Osteocyte (in vitro differentiated cells): ENCODE data around the gene TSPEAR. TPM values are rescaled to one million over a fixed set of nuclear protein-coding genes. Genes with fewer than 3 reads are reported as not detected.
"Not testable (repeated sequence)": the region's sequence is repeated elsewhere in the genome, so short reads cannot be mapped to it uniquely, and the experiment has no call there.

ENCODE experiments used
- DNase-seq: peaks from one replicate; pipeline ENCODE4 v3.0.0; 2021; ENCODE audit warnings: mixed read lengths; ENCODE audit not compliant: unreplicated experiment; ENCODE audit errors: extremely low spot score
- H3K27ac Mint-ChIP-seq: one replicate; pipeline ENCODE4 v1.8.0; 2021; ENCODE audit warnings: mild to moderate bottlenecking, mixed read lengths; ENCODE audit not compliant: unreplicated experiment
- H3K27me3 Mint-ChIP-seq: one replicate; pipeline ENCODE4 v1.8.0; 2021; ENCODE audit warnings: mixed read lengths; ENCODE audit not compliant: unreplicated experiment
- H3K36me3 Mint-ChIP-seq: one replicate; pipeline ENCODE4 v1.8.0; 2021; ENCODE audit warnings: mixed read lengths; ENCODE audit not compliant: unreplicated experiment
- H3K4me1 Mint-ChIP-seq: one replicate; pipeline ENCODE4 v1.8.0; 2021; ENCODE audit warnings: mixed read lengths; ENCODE audit not compliant: unreplicated experiment
- H3K4me3 Mint-ChIP-seq: one replicate; pipeline ENCODE4 v1.8.0; 2021; ENCODE audit warnings: mild to moderate bottlenecking, moderate library complexity, mixed read lengths; ENCODE audit not compliant: unreplicated experiment
- H3K9me3 Mint-ChIP-seq: one replicate; pipeline ENCODE4 v1.8.0; 2021; ENCODE audit warnings: mixed read lengths; ENCODE audit not compliant: unreplicated experiment
- CTCF ChIP-seq: fragments of 200-600 bp; sonication (generic); IDR thresholded peaks from 2 replicates; pipeline ENCODE4 v1.5.0; 2021; ENCODE audit warnings: antibody characterized with exemption, mild to moderate bottlenecking, moderate library complexity
- total RNA-seq: library from RNA; stranded (reverse); gene quantifications from 2 replicates; pipeline ENCODE4 v1.2.1, GENCODE V29; 2021

TSPEAR gene
- total RNA-seq, 1 donor from 2014 or later, result not detected

GRCh38 chr21:44483288-44484237 lies 227.8 kb downstream of the TSPEAR start:
- Mint-ChIP-seq H3K36me3 (no peaks in the 10 kb centered on the region), H3K9me3 (no peaks in the 10 kb centered on the region), H3K27me3 (peaks cover 6% of the 10 kb centered on the region), H3K4me1 (no peaks in the 10 kb centered on the region), H3K27ac (no peak overlapping the region), H3K4me3 (no peak overlapping the region)
- TF ChIP-seq CTCF, result no peak
- DNase-seq, result no peak

GRCh38 chr21:44482581-44483287 lies 228.6 kb downstream of the TSPEAR start:
- no peak for TF ChIP-seq CTCF
- Mint-ChIP-seq H3K9me3 (no peaks in the 10 kb centered on the region), H3K4me1 (no peaks in the 10 kb centered on the region), H3K4me3 (no peak overlapping the region), H3K27me3 (peaks cover 6% of the 10 kb centered on the region), H3K36me3 (no peaks in the 10 kb centered on the region), H3K27ac (no peak overlapping the region)
- DNase-seq, result no peak

GRCh38 chr21:44480200-44481053 lies 230.9 kb downstream of the TSPEAR start:
- H3K4me1 Mint-ChIP-seq, result no peaks in the 10 kb centered on the region
- H3K27me3 Mint-ChIP-seq, result peaks cover 4% of the 10 kb centered on the region
- no peaks in the 10 kb centered on the region for H3K36me3 Mint-ChIP-seq
- H3K4me3 Mint-ChIP-seq, result no peak overlapping the region
- H3K9me3 Mint-ChIP-seq, result no peaks in the 10 kb centered on the region
- H3K27ac Mint-ChIP-seq, result no peak overlapping the region
- no peak for TF ChIP-seq CTCF
- DNase-seq, result no peak

- DNase-seq, H3K27ac Mint-ChIP-seq, H3K4me1 Mint-ChIP-seq, H3K27me3 Mint-ChIP-seq, H3K36me3 Mint-ChIP-seq, H3K4me3 Mint-ChIP-seq, H3K9me3 Mint-ChIP-seq: not testable (repeated sequence)
- TF ChIP-seq CTCF, result peak; percentile 76
Observed at GRCh38 chr21:44479556-44480199, 231.7 kb downstream of the TSPEAR start.
